ENCODE results near the gene CXCL6.

The CXCL6 gene

GRCh38 chr4:73868206-73869129 lies 32.0 kb downstream of the CXCL6 start:
- no peak for DNase-seq (ENCODE audit: low read depth)

GRCh38 chr4:73869130-73870055 lies 32.9 kb downstream of the CXCL6 start, which contains the start of gene CXCL1:
Gene CXCL1, plus strand, starts transcription at chr4:73869393. Its CDS starts 78 bp downstream, at chr4:73869471.
- no peak for DNase-seq (ENCODE audit: low read depth)

DNA sequence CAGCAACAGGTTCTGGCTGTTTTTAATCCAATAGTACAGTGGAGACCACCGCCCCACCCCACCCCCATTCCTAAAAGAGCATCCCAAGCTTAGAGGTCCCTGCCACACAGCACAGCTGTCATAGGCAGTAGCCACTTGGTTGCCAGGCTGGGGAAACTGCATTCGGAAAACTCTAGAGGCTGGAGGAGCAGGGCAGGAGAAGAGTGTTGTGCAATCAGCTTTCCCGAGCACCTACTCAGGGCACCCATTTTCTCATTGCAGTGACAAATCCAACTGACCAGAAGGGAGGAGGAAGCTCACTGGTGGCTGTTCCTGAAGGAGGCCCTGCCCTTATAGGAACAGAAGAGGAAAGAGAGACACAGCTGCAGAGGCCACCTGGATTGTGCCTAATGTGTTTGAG lies 33.8 kb downstream of the CXCL6 start:
- DNase-seq (ENCODE audit: low read depth), result no peak

DNA sequence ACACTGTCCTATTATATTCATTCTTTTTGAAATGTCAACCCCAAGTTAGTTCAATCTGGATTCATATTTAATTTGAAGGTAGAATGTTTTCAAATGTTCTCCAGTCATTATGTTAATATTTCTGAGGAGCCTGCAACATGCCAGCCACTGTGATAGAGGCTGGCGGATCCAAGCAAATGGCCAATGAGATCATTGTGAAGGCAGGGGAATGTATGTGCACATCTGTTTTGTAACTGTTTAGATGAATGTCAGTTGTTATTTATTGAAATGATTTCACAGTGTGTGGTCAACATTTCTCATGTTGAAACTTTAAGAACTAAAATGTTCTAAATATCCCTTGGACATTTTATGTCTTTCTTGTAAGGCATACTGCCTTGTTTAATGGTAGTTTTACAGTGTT lies 34.3 kb downstream of the CXCL6 start:
- no peak for DNase-seq (ENCODE audit: low read depth)

DNA sequence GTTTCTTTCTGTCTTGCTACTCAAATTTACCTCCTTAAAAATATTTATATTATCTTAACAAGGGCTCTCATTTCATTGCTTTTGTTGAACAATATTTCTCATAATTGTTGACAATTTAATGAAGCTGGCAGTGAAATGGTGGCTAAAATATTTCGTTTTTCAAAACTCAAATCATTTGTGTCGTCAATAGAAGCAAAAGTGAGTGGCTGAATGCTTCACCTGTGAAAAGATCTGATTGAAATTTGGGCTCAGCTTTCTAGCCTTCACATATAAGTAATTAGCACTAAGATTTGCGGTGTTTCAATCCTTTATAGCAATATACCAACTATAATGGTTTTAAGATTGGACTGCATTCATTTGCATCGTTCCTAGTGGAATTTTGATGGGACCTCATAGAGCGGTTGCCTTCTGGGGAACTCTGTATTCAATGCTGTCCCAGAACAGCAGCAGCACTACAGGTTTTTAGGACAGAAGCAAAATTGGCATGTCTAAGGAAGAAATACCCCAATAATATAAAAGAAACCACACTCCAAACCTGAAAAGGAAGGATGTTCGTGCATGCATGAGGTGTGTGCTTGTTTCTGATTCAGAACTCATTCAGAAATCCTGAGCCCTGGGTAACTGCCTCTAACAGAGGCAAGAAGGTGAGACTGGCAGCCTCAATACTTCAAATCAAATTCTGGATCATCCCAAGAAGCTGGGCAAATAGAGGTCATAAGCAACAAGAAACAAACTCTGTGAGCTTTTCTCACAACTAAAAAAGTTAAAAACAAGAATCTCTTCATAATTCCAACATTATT lies 35.2 kb downstream of the CXCL6 start:
- no peak for DNase-seq (ENCODE audit: low read depth)

GRCh38 chr4:73872316-73873108 lies 36.0 kb downstream of the CXCL6 start:
- no peak for DNase-seq (ENCODE audit: low read depth)

- DNase-seq (ENCODE audit: low read depth), result no peak
Measured at GRCh38 chr4:73874386-73874785, 37.9 kb downstream of the CXCL6 start.

DNA sequence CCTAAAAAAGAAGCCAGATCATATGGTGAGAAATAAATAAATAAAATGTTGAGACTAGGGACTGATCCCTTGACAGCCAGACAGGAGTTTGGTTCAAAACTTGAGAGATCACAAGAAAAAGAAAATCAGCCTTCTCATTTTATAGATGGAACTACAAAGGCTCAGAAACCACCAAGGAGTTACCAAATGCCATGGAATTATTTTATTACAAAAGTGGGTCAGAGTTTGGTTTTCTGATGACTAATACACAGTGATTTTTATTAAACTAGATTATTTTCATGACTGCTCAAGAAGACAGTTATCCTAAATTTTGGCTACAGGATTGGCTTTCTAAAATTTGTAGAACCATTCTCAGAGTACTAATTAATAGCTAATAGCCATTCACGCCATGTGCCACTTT lies 38.9 kb downstream of the CXCL6 start:
- DNase-seq (ENCODE audit: low read depth), result no peak

- DNase-seq (ENCODE audit: low read depth), result no peak
Measured at GRCh38 chr4:73883306-73883705, 46.8 kb downstream of the CXCL6 start.

DNA sequence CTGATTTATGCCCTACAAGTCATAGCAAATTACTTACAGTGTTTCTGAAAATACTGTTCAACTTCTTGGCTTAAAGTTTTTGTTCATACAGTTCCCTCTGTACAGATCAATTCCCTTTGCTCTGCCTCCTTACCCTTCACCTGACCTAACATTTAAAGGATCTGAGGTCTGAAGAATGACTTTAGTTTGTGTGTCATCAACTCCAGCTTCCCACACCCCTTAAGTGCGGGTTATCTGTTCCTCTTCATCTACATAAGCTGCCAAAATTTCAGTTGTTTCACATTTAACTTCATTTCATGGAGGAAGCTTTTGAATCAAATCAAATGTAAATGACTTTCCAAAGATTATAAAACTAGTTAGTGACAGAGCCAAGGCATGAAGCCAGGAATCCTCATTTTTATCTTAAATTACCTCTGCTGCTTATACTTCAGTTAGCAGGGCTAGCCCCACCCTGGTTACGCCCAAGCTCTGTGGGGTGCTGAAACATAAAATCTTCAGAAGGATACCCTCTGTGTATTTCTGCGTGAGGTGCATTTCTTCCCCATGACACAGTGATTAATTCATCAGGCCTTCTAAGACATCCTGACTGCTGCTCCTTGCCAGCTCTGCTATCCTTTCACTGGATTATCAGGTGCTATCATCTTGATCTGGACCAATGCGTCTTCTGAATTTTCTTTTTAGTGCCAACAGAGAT lies 49.2 kb downstream of the CXCL6 start:
- DNase-seq (ENCODE audit: low read depth), result no peak
